BE2C (cell line): ENCODE measurements around the gene USP16.
A peak's percentile ranks its signal among the peaks of the same experiment; 100 is the strongest.

Experiments used
- DNase-seq: peaks from one replicate; pipeline ENCODE4 v3.0.0-alpha.2; 2020
- H3K27me3 ChIP-seq: fragments of 250-450 bp; sonication (Bioruptor Pico); 2 replicates; pipeline ENCODE4 v1.5.1; 2020; ENCODE audit warnings: mild to moderate bottlenecking
- H3K36me3 ChIP-seq: fragments of 250-450 bp; sonication (Bioruptor Pico); 2 replicates; pipeline ENCODE4 v1.5.1; 2020; ENCODE audit warnings: mild to moderate bottlenecking
- H3K4me1 ChIP-seq: fragments of 250-450 bp; sonication (Bioruptor Pico); 2 replicates; pipeline ENCODE4 v1.5.1; 2020
- H3K4me3 ChIP-seq: 2 replicates; pipeline ENCODE4 v1.5.1; 2011; ENCODE audit warnings: low read depth, low read length
- H3K9me3 ChIP-seq: fragments of 250-450 bp; sonication (Bioruptor Pico); 2 replicates; pipeline ENCODE4 v1.5.1; 2020
- CTCF ChIP-seq: IDR thresholded peaks from 2 replicates; pipeline ENCODE4 v1.5.1; 2012; ENCODE audit warnings: mild to moderate bottlenecking, low read depth, low read length

USP16 gene

GRCh38 chr21:29022166-29022565 lies 2.3 kb upstream of the USP16 start:
- no peaks in the 10 kb centered on the region for H3K27me3 ChIP-seq
- no peaks in the 10 kb centered on the region for H3K9me3 ChIP-seq
- no peak overlapping the region for H3K4me3 ChIP-seq
- no peak for DNase-seq
- H3K36me3 ChIP-seq = peaks cover 4% of the 10 kb centered on the region; the same call in 1 of the 2 replicates
- TF ChIP-seq CTCF = no peak
- H3K4me1 ChIP-seq = peaks cover 10% of the 10 kb centered on the region

DNA sequence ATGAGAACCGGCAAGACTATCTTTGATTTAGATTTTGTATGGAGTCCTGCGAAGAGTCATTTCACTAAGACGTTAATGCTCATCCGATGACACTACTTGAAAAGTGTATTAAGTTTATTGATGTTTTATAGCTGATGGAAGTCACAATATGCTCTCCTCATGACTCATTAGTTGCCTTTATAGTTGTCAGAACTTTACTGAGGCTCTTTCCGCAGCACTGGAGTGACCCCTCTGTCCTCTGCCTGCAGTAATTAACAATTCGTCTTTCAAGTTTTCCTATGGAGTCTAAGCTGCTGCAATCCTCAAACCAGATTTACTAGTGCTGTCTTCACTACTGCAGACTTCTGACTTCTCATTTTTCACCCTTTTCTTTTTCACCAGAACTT lies 853 bp downstream of the USP16 start:
- H3K27me3 ChIP-seq = no peaks in the 10 kb centered on the region
- DNase-seq = no peak
- H3K4me3 ChIP-seq = peak overlapping the region; percentile 66

GRCh38 chr21:29029524-29029923 lies 5.1 kb downstream of the USP16 start:
- Histone ChIP-seq H3K4me3 (no peak overlapping the region), H3K4me1 (no peaks in the 10 kb centered on the region), H3K27me3 (no peaks in the 10 kb centered on the region), H3K36me3 (peaks cover 35% of the 10 kb centered on the region), H3K9me3 (no peaks in the 10 kb centered on the region)
- DNase-seq = no peak
- no peak for TF ChIP-seq CTCF

More for the DNA sequence above, 853 bp downstream of the USP16 start:
- H3K36me3 ChIP-seq = peaks cover 11% of the 10 kb centered on the region; the same call in 1 of the 2 replicates
- no peak for TF ChIP-seq CTCF
- H3K9me3 ChIP-seq = no peaks in the 10 kb centered on the region
- no peaks in the 10 kb centered on the region; the same call in 1 of the 2 replicates for H3K4me1 ChIP-seq

DNA sequence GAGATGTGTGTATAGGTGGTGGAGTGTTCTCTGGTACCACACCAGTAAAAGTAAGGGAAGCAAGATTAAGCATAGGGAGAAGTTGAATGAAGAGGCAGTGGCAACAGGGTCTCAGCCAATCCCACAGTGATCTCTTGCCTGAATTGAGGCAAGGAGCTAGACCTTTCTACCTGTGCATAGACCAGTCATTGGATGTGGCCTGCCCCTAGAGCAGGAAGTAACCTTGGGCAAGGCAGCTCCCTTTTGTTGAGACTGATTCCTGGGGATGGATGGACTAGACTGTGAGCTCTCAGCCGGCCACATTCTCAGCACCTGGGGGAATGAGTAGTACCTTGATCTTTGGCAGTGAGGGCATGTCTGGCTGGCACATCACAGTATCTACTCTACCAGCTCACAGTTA lies 6.4 kb downstream of the USP16 start:
- no peak for DNase-seq
- H3K36me3 ChIP-seq = peaks cover 43% of the 10 kb centered on the region
- no peak overlapping the region for H3K4me3 ChIP-seq
- TF ChIP-seq CTCF = no peak
- no peaks in the 10 kb centered on the region for H3K4me1 ChIP-seq
- no peaks in the 10 kb centered on the region for H3K9me3 ChIP-seq
- no peaks in the 10 kb centered on the region for H3K27me3 ChIP-seq

DNA sequence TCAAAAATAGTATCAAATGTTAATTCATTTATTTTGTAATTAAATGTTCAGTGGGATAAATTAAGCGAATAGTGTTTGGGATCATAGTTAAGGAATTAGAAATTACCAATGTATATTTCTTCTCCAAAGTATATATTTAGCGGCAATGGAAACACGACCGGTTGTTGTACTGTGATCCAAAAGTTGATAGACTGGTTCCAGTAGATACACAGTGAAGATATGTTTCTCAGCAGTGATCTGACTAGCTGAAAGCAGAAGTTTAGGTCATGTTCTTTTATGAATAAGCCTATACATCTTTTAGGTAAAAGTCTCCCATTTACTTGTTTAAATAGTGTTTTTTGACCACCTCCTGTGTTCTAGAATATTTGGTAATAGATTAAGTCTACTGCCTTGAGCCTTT lies 8.8 kb downstream of the USP16 start:
- no peaks in the 10 kb centered on the region for H3K4me1 ChIP-seq
- H3K4me3 ChIP-seq = no peak overlapping the region
- no peak for TF ChIP-seq CTCF
- no peak for DNase-seq
- H3K36me3 ChIP-seq = peaks cover 65% of the 10 kb centered on the region
- H3K9me3 ChIP-seq = no peaks in the 10 kb centered on the region
- H3K27me3 ChIP-seq = no peaks in the 10 kb centered on the region

DNA sequence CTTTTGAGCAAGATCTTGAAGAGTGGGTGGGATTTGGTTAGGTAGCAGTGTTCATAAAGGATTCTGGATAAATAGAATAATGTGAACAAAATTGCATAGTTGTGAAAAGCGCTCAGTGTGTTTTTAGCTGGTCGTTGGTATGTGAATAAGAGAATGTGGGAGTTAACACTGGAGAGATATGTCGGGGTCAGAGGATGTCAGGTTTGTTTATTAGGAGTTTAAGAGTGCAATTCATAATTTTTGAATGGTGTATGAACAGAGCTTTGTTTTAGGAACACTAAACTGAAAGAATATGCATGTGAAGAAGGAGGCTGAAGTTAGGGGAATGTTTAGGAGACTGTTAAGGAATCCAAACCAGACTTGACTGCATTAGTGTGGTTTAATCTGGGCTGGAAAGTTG lies 9.4 kb downstream of the USP16 start:
- TF ChIP-seq CTCF = no peak
- no peak for DNase-seq
- Histone ChIP-seq H3K4me1 (no peaks in the 10 kb centered on the region), H3K36me3 (peaks cover 66% of the 10 kb centered on the region), H3K27me3 (no peaks in the 10 kb centered on the region), H3K4me3 (no peak overlapping the region), H3K9me3 (no peaks in the 10 kb centered on the region)
